ENCODE data around the gene ACOX2.

The ACOX2 gene

GRCh38 chr3:58536501-58537411 is at the start of gene ACOX2:
TSS of gene ACOX2 (minus strand) at chr3:58537190. CDS start at chr3:58535106, 2,084 bp downstream.
- no peak for DNase-seq (ENCODE audit: low spot score in 2 of 2)
- Histone ChIP-seq H3K4me1 (no peaks in the 10 kb centered on the region), H3K9me3 (no peaks in the 10 kb centered on the region), H3K36me3 (replicated peaks) (no peaks in the 10 kb centered on the region), H3K4me3 (no peak within 1 kb of the TSS), H3K27me3 (ENCODE audit: low read depth) (no peaks in the 10 kb centered on the region)
- in situ Hi-C loops (cut with MboI; ENCODE audit: low sequenced_read_pairs) = loop anchor here (25.0 kb wide), 1 partner anchor 349 kb away; no protein-coding TSS in a partner anchor

GRCh38 chr3:58585994-58586393 is 49.0 kb upstream of the ACOX2 start:
- H3K36me3 ChIP-seq (replicated peaks) = no peaks in the 10 kb centered on the region
- no peak overlapping the region for H3K4me3 ChIP-seq
- DNase-seq (ENCODE audit: low spot score in 2 of 2) = no peak
- H3K4me1 ChIP-seq = peaks cover 17% of the 10 kb centered on the region
- no peaks in the 10 kb centered on the region for H3K9me3 ChIP-seq
- in situ Hi-C loops (cut with MboI; ENCODE audit: low sequenced_read_pairs) = no loop called here
- no peaks in the 10 kb centered on the region for H3K27me3 ChIP-seq (ENCODE audit: low read depth)

- DNase-seq (ENCODE audit: low spot score in 2 of 2) = peak; percentile 80 to 90
- Histone ChIP-seq H3K4me3 (peak overlapping the region; percentile 20), H3K9me3 (no peaks in the 10 kb centered on the region), H3K4me1 (peaks cover 22% of the 10 kb centered on the region), H3K27me3 (ENCODE audit: low read depth) (no peaks in the 10 kb centered on the region), H3K36me3 (replicated peaks) (no peaks in the 10 kb centered on the region)
- in situ Hi-C loops (cut with MboI; ENCODE audit: low sequenced_read_pairs) = no loop called here
Measured at GRCh38 chr3:58585005-58585786, 48.2 kb upstream of the ACOX2 start.

- Histone ChIP-seq H3K27me3 (ENCODE audit: low read depth) (no peaks in the 10 kb centered on the region), H3K4me3 (peak overlapping the region; percentile 20), H3K4me1 (peaks cover 22% of the 10 kb centered on the region), H3K9me3 (no peaks in the 10 kb centered on the region), H3K36me3 (replicated peaks) (no peaks in the 10 kb centered on the region)
- in situ Hi-C loops (cut with MboI; ENCODE audit: low sequenced_read_pairs) = no loop called here
- DNase-seq (ENCODE audit: low spot score in 2 of 2) = no peak
Measured at GRCh38 chr3:58584690-58585004, 47.7 kb upstream of the ACOX2 start.

GRCh38 chr3:58581328-58582091 is 44.5 kb upstream of the ACOX2 start:
- Histone ChIP-seq H3K4me3 (no peak overlapping the region), H3K27me3 (ENCODE audit: low read depth) (no peaks in the 10 kb centered on the region), H3K4me1 (peaks cover 22% of the 10 kb centered on the region), H3K9me3 (no peaks in the 10 kb centered on the region), H3K36me3 (replicated peaks) (no peaks in the 10 kb centered on the region)
- in situ Hi-C loops (cut with MboI; ENCODE audit: low sequenced_read_pairs) = no loop called here
- peak in 1 of 2 experiments; percentile 17 for DNase-seq (ENCODE audit: low spot score in 2 of 2)

- no peaks in the 10 kb centered on the region for H3K27me3 ChIP-seq (ENCODE audit: low read depth)
- no peaks in the 10 kb centered on the region for H3K36me3 ChIP-seq (replicated peaks)
- no peaks in the 10 kb centered on the region for H3K9me3 ChIP-seq
- in situ Hi-C loops (cut with MboI; ENCODE audit: low sequenced_read_pairs) = no loop called here
- DNase-seq (ENCODE audit: low spot score in 2 of 2) = no peak
- H3K4me3 ChIP-seq = no peak overlapping the region
- peaks cover 22% of the 10 kb centered on the region for H3K4me1 ChIP-seq
Measured at GRCh38 chr3:58580826-58581327, 43.9 kb upstream of the ACOX2 start.

GRCh38 chr3:58578873-58579272 is 41.9 kb upstream of the ACOX2 start:
- no peak for DNase-seq (ENCODE audit: low spot score in 2 of 2)
- in situ Hi-C loops (cut with MboI; ENCODE audit: low sequenced_read_pairs) = no loop called here

GRCh38 chr3:58577269-58577821 is 40.4 kb upstream of the ACOX2 start, which contains the start of gene FAM107A:
TSS of gene FAM107A (minus strand) at chr3:58577391. CDS start at chr3:58569860, 7,531 bp downstream.
- no peaks in the 10 kb centered on the region for H3K9me3 ChIP-seq
- no peak within 1 kb of the TSS for H3K4me3 ChIP-seq
- H3K36me3 ChIP-seq (replicated peaks) = no peaks in the 10 kb centered on the region
- DNase-seq (ENCODE audit: low spot score in 2 of 2) = peak in 1 of 2 experiments; percentile 22
- H3K27me3 ChIP-seq (ENCODE audit: low read depth) = no peaks in the 10 kb centered on the region
- in situ Hi-C loops (cut with MboI; ENCODE audit: low sequenced_read_pairs) = no loop called here
- H3K4me1 ChIP-seq = peaks cover 15% of the 10 kb centered on the region

More at GRCh38 chr3:58578873-58579272, 41.9 kb upstream of the ACOX2 start:
- no peaks in the 10 kb centered on the region for H3K9me3 ChIP-seq
- H3K4me3 ChIP-seq = no peak overlapping the region
- no peaks in the 10 kb centered on the region for H3K27me3 ChIP-seq (ENCODE audit: low read depth)
- peaks cover 15% of the 10 kb centered on the region for H3K4me1 ChIP-seq
- H3K36me3 ChIP-seq (replicated peaks) = no peaks in the 10 kb centered on the region

GRCh38 chr3:58576716-58577115 is 39.7 kb upstream of the ACOX2 start:
- in situ Hi-C loops (cut with MboI; ENCODE audit: low sequenced_read_pairs) = no loop called here
- DNase-seq (ENCODE audit: low spot score in 2 of 2) = no peak
- no peaks in the 10 kb centered on the region for H3K36me3 ChIP-seq (replicated peaks)
- H3K27me3 ChIP-seq (ENCODE audit: low read depth) = no peaks in the 10 kb centered on the region
- no peak overlapping the region for H3K4me3 ChIP-seq
- peaks cover 13% of the 10 kb centered on the region for H3K4me1 ChIP-seq
- peaks cover 3% of the 10 kb centered on the region; the same call in 1 of the 2 replicates for H3K9me3 ChIP-seq

- no peaks in the 10 kb centered on the region for H3K27me3 ChIP-seq (ENCODE audit: low read depth)
- peaks cover 6% of the 10 kb centered on the region for H3K4me1 ChIP-seq
- in situ Hi-C loops (cut with MboI; ENCODE audit: low sequenced_read_pairs) = no loop called here
- H3K36me3 ChIP-seq (replicated peaks) = no peaks in the 10 kb centered on the region
- peaks cover 3% of the 10 kb centered on the region; the same call in 1 of the 2 replicates for H3K9me3 ChIP-seq
- no peak for DNase-seq (ENCODE audit: low spot score in 2 of 2)
- H3K4me3 ChIP-seq = no peak overlapping the region
Measured at GRCh38 chr3:58575971-58576652, 39.1 kb upstream of the ACOX2 start.

- Histone ChIP-seq H3K4me3 (no peak overlapping the region), H3K9me3 (peaks cover 3% of the 10 kb centered on the region; the same call in 1 of the 2 replicates), H3K36me3 (replicated peaks) (no peaks in the 10 kb centered on the region), H3K4me1 (no peaks in the 10 kb centered on the region), H3K27me3 (ENCODE audit: low read depth) (no peaks in the 10 kb centered on the region)
- in situ Hi-C loops (cut with MboI; ENCODE audit: low sequenced_read_pairs) = loop anchor here (5.0 kb wide), 1 partner anchor 53 kb away; no protein-coding TSS in a partner anchor
- no peak for DNase-seq (ENCODE audit: low spot score in 2 of 2)
Measured at GRCh38 chr3:58574682-58575081, 37.7 kb upstream of the ACOX2 start.

GRCh38 chr3:58574106-58574505 is 37.1 kb upstream of the ACOX2 start:
- Histone ChIP-seq H3K9me3 (peaks cover 3% of the 10 kb centered on the region; the same call in 1 of the 2 replicates), H3K27me3 (ENCODE audit: low read depth) (no peaks in the 10 kb centered on the region), H3K4me1 (no peaks in the 10 kb centered on the region), H3K36me3 (replicated peaks) (no peaks in the 10 kb centered on the region), H3K4me3 (no peak overlapping the region)
- no peak for DNase-seq (ENCODE audit: low spot score in 2 of 2)
- in situ Hi-C loops (cut with MboI; ENCODE audit: low sequenced_read_pairs) = loop anchor here (5.0 kb wide), 1 partner anchor 53 kb away; no protein-coding TSS in a partner anchor

Measured in HAP-1 (cell line).